ENCODE results near the gene PTPRD. TPM values are rescaled to one million over a fixed set of nuclear protein-coding genes. Genes with fewer than 3 reads are reported as not detected.
A peak's percentile ranks its signal among the peaks of the same experiment; 100 is the strongest.

The PTPRD gene
- total and polyA plus RNA-seq, 2 experiments from 2014 or later = 11.5 to 58.0 TPM

DNA sequence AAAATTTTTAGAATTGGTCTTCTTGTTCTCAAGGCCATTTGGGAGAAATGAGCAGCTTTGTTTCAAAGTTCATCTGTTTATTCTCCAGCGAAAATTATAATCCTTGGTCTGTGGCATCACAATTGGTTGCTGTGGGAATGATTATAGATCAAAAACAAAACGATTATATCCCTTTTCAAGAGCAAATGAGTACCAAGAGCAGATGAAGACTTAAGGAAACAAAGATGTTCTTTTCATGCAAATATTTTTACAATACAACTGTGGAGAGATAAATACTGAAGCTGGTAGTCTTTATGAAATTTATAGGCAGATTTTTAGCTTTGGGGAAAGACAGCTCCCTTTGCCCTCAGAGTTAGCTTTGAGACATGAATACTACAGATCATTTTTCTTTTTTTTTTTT, 2192.4 kb downstream of the PTPRD start:
- H3K4me3 Mint-ChIP-seq = no peak overlapping the region
- TF ChIP-seq CREB1 (CRISPR knock-in tag; IDR thresholded peaks at IDR 0.05; ENCODE audit: low read depth) = no peak
- no peak for TF ChIP-seq STAT1 (IDR thresholded peaks at IDR 0.05; ENCODE audit: unreplicated experiment)
- no peak for TF ChIP-seq POLR2AphosphoS5 (IDR thresholded peaks at IDR 0.05; ENCODE audit: low read depth)
- peak; percentile 59; the same call in 1 of the 2 replicates for TF ChIP-seq NANOG (IDR thresholded peaks at IDR 0.05; ENCODE audit: borderline replicate concordance)
- TF ChIP-seq, protein P1, sequence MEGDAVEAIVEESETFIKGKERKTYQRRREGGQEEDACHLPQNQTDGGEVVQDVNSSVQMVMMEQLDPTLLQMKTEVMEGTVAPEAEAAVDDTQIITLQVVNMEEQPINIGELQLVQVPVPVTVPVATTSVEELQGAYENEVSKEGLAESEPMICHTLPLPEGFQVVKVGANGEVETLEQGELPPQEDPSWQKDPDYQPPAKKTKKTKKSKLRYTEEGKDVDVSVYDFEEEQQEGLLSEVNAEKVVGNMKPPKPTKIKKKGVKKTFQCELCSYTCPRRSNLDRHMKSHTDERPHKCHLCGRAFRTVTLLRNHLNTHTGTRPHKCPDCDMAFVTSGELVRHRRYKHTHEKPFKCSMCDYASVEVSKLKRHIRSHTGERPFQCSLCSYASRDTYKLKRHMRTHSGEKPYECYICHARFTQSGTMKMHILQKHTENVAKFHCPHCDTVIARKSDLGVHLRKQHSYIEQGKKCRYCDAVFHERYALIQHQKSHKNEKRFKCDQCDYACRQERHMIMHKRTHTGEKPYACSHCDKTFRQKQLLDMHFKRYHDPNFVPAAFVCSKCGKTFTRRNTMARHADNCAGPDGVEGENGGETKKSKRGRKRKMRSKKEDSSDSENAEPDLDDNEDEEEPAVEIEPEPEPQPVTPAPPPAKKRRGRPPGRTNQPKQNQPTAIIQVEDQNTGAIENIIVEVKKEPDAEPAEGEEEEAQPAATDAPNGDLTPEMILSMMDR (conservative IDR thresholded peaks at IDR 0.05; ENCODE audit: low read depth in 2 of 2) = no peak
- TF ChIP-seq ZNF331 (CRISPR knock-in tag; IDR thresholded peaks at IDR 0.05; ENCODE audit: low read depth) = no peak
- no peak for TF ChIP-seq JUNB (IDR thresholded peaks at IDR 0.05; ENCODE audit: unreplicated experiment)
- TF ChIP-seq ETS1 (IDR thresholded peaks at IDR 0.05) = no peak
- Histone ChIP-seq H3K79me2 (replicated peaks; ENCODE audit: insufficient read depth) (no peaks in the 10 kb centered on the region), H3K36me3 (ENCODE audit: insufficient read depth) (no peaks in the 10 kb centered on the region), H3K4me2 (peak overlapping the region; percentile 28), H3K27me3 (ENCODE audit: insufficient read depth) (no peaks in the 10 kb centered on the region), H2AFZ (no peak overlapping the region), H3F3A (replicated peaks; ENCODE audit: low read depth) (no peaks in the 10 kb centered on the region), H4K20me1 (replicated peaks; ENCODE audit: insufficient read depth) (no peaks in the 10 kb centered on the region), H3K27ac (ENCODE audit: low read depth) (no peak overlapping the region), H3K9me2 (ENCODE audit: insufficient read depth) (no peaks in the 10 kb centered on the region), H3K4me3 (no peak overlapping the region), H3K4me1 (ENCODE audit: insufficient read depth) (peaks cover 21% of the 10 kb centered on the region)
- H3K27ac Mint-ChIP-seq = no peak overlapping the region
- H3K4me1 Mint-ChIP-seq = peaks cover 20% of the 10 kb centered on the region
- no peaks in the 10 kb centered on the region for H3K36me3 Mint-ChIP-seq (ENCODE audit: low read depth)
- no peak for DNase-seq (ENCODE audit: low spot score)
- no peak for ATAC-seq
- H3K27me3 Mint-ChIP-seq (ENCODE audit: insufficient read depth, low read depth, poor library complexity) = no peaks in the 10 kb centered on the region
- no peaks in the 10 kb centered on the region for H3K9me3 Mint-ChIP-seq

- H3K9me3 Mint-ChIP-seq = no peaks in the 10 kb centered on the region
- no peak overlapping the region for H3K27ac Mint-ChIP-seq
- H3K9me2 ChIP-seq (ENCODE audit: insufficient read depth) = no peaks in the 10 kb centered on the region
- DNase-seq (ENCODE audit: low spot score) = no peak
- ATAC-seq = no peak
- H2AFZ ChIP-seq = no peak overlapping the region
- no peak overlapping the region for H3K4me3 Mint-ChIP-seq
- H3F3A ChIP-seq (replicated peaks; ENCODE audit: low read depth) = no peaks in the 10 kb centered on the region
- H3K27me3 Mint-ChIP-seq (ENCODE audit: insufficient read depth, low read depth, poor library complexity) = no peaks in the 10 kb centered on the region
- no peaks in the 10 kb centered on the region for H3K79me2 ChIP-seq (replicated peaks; ENCODE audit: insufficient read depth)
- H3K4me3 ChIP-seq = no peak overlapping the region
- no peaks in the 10 kb centered on the region for H3K36me3 ChIP-seq (ENCODE audit: insufficient read depth)
- no peaks in the 10 kb centered on the region for H4K20me1 ChIP-seq (replicated peaks; ENCODE audit: insufficient read depth)
- peaks cover 21% of the 10 kb centered on the region for H3K4me1 ChIP-seq (ENCODE audit: insufficient read depth)
- H3K36me3 Mint-ChIP-seq (ENCODE audit: low read depth) = no peaks in the 10 kb centered on the region
- no peak overlapping the region; the same call in 1 of the 2 replicates for H3K4me2 ChIP-seq
- no peak overlapping the region for H3K27ac ChIP-seq (ENCODE audit: low read depth)
- H3K4me1 Mint-ChIP-seq = peaks cover 20% of the 10 kb centered on the region
- H3K27me3 ChIP-seq (ENCODE audit: insufficient read depth) = no peaks in the 10 kb centered on the region
- no peak for TF ChIP-seq POLR2AphosphoS5 (IDR thresholded peaks at IDR 0.05; ENCODE audit: low read depth)
- no peak for TF ChIP-seq ZNF331 (CRISPR knock-in tag; IDR thresholded peaks at IDR 0.05; ENCODE audit: low read depth)
- TF ChIP-seq STAT1 (IDR thresholded peaks at IDR 0.05; ENCODE audit: unreplicated experiment) = no peak
- no peak for TF ChIP-seq EZH2phosphoT487 (IDR thresholded peaks at IDR 0.05; ENCODE audit: unreplicated experiment)
- no peak for TF ChIP-seq EZH2 (IDR thresholded peaks at IDR 0.05; ENCODE audit: low read depth, unreplicated experiment)
- TF ChIP-seq NANOG (IDR thresholded peaks at IDR 0.05; ENCODE audit: borderline replicate concordance) = no peak
- TF ChIP-seq JUNB (IDR thresholded peaks at IDR 0.05; ENCODE audit: unreplicated experiment) = no peak
- TF ChIP-seq, protein P1 (conservative IDR thresholded peaks at IDR 0.05; ENCODE audit: low read depth in 2 of 2) = no peak
- TF ChIP-seq, protein P2, sequence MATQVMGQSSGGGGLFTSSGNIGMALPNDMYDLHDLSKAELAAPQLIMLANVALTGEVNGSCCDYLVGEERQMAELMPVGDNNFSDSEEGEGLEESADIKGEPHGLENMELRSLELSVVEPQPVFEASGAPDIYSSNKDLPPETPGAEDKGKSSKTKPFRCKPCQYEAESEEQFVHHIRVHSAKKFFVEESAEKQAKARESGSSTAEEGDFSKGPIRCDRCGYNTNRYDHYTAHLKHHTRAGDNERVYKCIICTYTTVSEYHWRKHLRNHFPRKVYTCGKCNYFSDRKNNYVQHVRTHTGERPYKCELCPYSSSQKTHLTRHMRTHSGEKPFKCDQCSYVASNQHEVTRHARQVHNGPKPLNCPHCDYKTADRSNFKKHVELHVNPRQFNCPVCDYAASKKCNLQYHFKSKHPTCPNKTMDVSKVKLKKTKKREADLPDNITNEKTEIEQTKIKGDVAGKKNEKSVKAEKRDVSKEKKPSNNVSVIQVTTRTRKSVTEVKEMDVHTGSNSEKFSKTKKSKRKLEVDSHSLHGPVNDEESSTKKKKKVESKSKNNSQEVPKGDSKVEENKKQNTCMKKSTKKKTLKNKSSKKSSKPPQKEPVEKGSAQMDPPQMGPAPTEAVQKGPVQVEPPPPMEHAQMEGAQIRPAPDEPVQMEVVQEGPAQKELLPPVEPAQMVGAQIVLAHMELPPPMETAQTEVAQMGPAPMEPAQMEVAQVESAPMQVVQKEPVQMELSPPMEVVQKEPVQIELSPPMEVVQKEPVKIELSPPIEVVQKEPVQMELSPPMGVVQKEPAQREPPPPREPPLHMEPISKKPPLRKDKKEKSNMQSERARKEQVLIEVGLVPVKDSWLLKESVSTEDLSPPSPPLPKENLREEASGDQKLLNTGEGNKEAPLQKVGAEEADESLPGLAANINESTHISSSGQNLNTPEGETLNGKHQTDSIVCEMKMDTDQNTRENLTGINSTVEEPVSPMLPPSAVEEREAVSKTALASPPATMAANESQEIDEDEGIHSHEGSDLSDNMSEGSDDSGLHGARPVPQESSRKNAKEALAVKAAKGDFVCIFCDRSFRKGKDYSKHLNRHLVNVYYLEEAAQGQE (IDR thresholded peaks at IDR 0.05; ENCODE audit: unreplicated experiment) = no peak
- TF ChIP-seq ZNF114 (CRISPR knock-in tag; IDR thresholded peaks at IDR 0.05) = no peak
- no peak for TF ChIP-seq CREB1 (CRISPR knock-in tag; IDR thresholded peaks at IDR 0.05; ENCODE audit: low read depth)
- no peak for TF ChIP-seq ETS1 (IDR thresholded peaks at IDR 0.05)
These were observed 2193.1 kb downstream of the PTPRD start for GRCh38 chr9:8419596-8420275.
